Thyroid gland (tissue), 4 donors: ENCODE data around the gene SLC1A7. TPM values are rescaled to one million over a fixed set of nuclear protein-coding genes. Genes with fewer than 3 reads are reported as not detected.
A peak's percentile ranks its signal among the peaks of the same experiment; 100 is the strongest.

Experiments used
- DNase-seq, 2 donors: peaks; one replicate each; pipeline ENCODE4 v3.0.0-alpha.2; 2019
- H3K27ac ChIP-seq, 3 donors: fragments of 200-600 bp; sonication (generic); 1 replicate in 2 of 3; 2 replicates in 1 of 3; pipeline ENCODE4 v1.5.1; 2016 to 2019; ENCODE audit warnings: mild to moderate bottlenecking in 1 of 3, moderate library complexity in 1 of 3
- H3K27me3 ChIP-seq: fragments of 200-600 bp; sonication (generic); one replicate; pipeline ENCODE4 v1.5.1; 2019
- H3K36me3 ChIP-seq, 2 donors: fragments of 200-600 bp; sonication (generic); one replicate each; pipeline ENCODE4 v1.5.1; 2016 to 2019
- H3K4me1 ChIP-seq, 2 donors: fragments of 200-600 bp; sonication (generic); one replicate each; pipeline ENCODE4 v1.5.1; 2017 to 2019
- H3K4me3 ChIP-seq, 3 donors: fragments of 200-600 bp; sonication (generic); replicated peaks in 1 of 3; 1 replicate in 2 of 3; 2 replicates in 1 of 3; pipeline ENCODE4 v1.5.1; 2016; ENCODE audit warnings: mild to moderate bottlenecking in 1 of 3
- H3K9me3 ChIP-seq: fragments of 200-600 bp; sonication (generic); one replicate; pipeline ENCODE4 v1.5.1; 2017
- POLR2A ChIP-seq, 2 donors: fragments of 450-650 bp; IDR thresholded peaks; one replicate each; pipeline ENCODE4 v1.6.1; 2017; ENCODE audit warnings: antibody characterized with exemption in 2 of 2, mild to moderate bottlenecking in 2 of 2, moderate library complexity in 1 of 2
- WGBS, 2 donors: methylation state at CpG; one replicate each; pipeline ENCODE4 v1.1.5; 2017; 5-methylcytosine and 5-hydroxymethylcytosine counted together
- intact Hi-C: fragments of 100-400 bp; cut with DNase I; formaldehyde crosslinking; loops from one replicate; pipeline ENCODE4 v1.15.1; 2023
- total RNA-seq, 4 donors: library from RNA; depleted of rRNA; stranded (reverse); fragments of >200 nt; gene quantifications; one replicate each; pipeline ENCODE4 v1.2.3, GENCODE V29; 2016
- TF ChIP-seq, protein P1 (sequence below), 6 experiments: fragments of 200-600 bp in 3 of 6; fragments of 450-650 bp in 3 of 6; sonication (generic) in 3 of 6; IDR thresholded peaks; one replicate each; pipeline ENCODE4 v1.5.1; 2016 to 2019; ENCODE audit warnings: antibody characterized with exemption in 6 of 6, mild to moderate bottlenecking in 2 of 6, inconsistent platforms in 1 of 6, moderate library complexity in 1 of 6

Gene SLC1A7
- total RNA-seq, 4 donors from 2014 or later, result 0.13 to 0.33 (median 0.20) TPM; not detected in 1

DNA sequence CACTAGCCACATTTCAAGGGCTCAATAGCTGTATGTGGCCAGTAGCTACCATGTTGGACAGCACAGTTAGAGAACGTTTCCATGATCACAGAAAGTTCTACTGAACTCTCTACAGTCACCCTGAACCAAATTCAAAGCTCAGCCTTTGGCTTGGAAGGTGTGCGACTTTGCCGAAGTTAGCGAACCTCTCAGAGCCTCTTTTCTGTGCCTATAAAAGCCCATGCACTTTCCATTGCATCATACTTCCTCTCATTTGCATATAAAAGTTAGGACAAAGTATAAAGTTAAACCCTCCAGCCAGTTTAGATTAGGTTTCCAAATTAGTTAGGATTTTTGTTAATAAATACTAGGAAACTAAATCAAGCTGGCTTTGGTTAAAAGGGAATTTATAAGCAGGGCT is 4.7 kb upstream of the SLC1A7 start:
- H3K9me3 ChIP-seq, result no peaks in the 10 kb centered on the region
- intact Hi-C loops, result no loop called here
- no peaks in the 10 kb centered on the region for H3K27me3 ChIP-seq
- DNase-seq, result no peak
- no peaks in the 10 kb centered on the region for H3K36me3 ChIP-seq
- TF ChIP-seq, protein P1, sequence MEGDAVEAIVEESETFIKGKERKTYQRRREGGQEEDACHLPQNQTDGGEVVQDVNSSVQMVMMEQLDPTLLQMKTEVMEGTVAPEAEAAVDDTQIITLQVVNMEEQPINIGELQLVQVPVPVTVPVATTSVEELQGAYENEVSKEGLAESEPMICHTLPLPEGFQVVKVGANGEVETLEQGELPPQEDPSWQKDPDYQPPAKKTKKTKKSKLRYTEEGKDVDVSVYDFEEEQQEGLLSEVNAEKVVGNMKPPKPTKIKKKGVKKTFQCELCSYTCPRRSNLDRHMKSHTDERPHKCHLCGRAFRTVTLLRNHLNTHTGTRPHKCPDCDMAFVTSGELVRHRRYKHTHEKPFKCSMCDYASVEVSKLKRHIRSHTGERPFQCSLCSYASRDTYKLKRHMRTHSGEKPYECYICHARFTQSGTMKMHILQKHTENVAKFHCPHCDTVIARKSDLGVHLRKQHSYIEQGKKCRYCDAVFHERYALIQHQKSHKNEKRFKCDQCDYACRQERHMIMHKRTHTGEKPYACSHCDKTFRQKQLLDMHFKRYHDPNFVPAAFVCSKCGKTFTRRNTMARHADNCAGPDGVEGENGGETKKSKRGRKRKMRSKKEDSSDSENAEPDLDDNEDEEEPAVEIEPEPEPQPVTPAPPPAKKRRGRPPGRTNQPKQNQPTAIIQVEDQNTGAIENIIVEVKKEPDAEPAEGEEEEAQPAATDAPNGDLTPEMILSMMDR (IDR thresholded peaks at IDR 0.05), result no peak
- no peak for TF ChIP-seq POLR2A (IDR thresholded peaks at IDR 0.05)
- H3K27ac ChIP-seq, result no peak overlapping the region
- no peak overlapping the region for H3K4me3 ChIP-seq
- whole genome bisulfite sequencing, 2 donors, result 92 to 95% methylated on average over 4 of the region's 4 CpGs
- no peaks in the 10 kb centered on the region for H3K4me1 ChIP-seq

- intact Hi-C loops, result no loop called here
- Histone ChIP-seq H3K27me3 (no peaks in the 10 kb centered on the region), H3K4me3 (no peak overlapping the region), H3K27ac (peak overlapping the region in 1 of 3 donors; percentile 36), H3K36me3 (no peaks in the 10 kb centered on the region), H3K4me1 (no peaks in the 10 kb centered on the region), H3K9me3 (no peaks in the 10 kb centered on the region)
- WGBS, 2 donors, result 59 to 67% methylated on average over 22 to 23 of the region's 24 CpGs
- no peak for TF ChIP-seq POLR2A (IDR thresholded peaks at IDR 0.05)
- TF ChIP-seq, protein P1 (IDR thresholded peaks at IDR 0.05), result no peak
- no peak for DNase-seq
Measured at GRCh38 chr1:53145942-53146708, 3.7 kb upstream of the SLC1A7 start.

DNA sequence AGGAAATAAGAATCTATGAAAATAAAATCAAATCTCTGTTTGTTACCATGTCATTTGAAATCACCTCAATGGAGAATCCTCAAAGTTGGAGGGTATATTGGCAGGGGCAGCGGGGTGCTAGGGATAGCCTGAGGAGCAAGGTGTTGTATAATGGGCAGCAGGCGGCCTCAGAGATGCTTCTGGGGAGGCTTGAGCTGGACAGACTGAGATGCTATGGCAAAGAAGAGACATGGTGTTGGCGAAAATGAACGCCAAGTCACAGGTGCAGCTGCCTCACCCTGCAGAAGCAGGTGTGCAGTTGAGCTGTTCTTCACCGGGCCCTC is 3.1 kb upstream of the SLC1A7 start:
- WGBS, 2 donors, result 57 to 60% methylated on average over 5 of the region's 5 CpGs
- Histone ChIP-seq H3K4me3 (no peak overlapping the region), H3K9me3 (no peaks in the 10 kb centered on the region), H3K27ac (no peak overlapping the region), H3K27me3 (no peaks in the 10 kb centered on the region), H3K36me3 (no peaks in the 10 kb centered on the region), H3K4me1 (no peaks in the 10 kb centered on the region)
- intact Hi-C loops, result no loop called here
- no peak for TF ChIP-seq POLR2A (IDR thresholded peaks at IDR 0.05)
- TF ChIP-seq, protein P1 (IDR thresholded peaks at IDR 0.05), result no peak
- DNase-seq, result no peak

DNA sequence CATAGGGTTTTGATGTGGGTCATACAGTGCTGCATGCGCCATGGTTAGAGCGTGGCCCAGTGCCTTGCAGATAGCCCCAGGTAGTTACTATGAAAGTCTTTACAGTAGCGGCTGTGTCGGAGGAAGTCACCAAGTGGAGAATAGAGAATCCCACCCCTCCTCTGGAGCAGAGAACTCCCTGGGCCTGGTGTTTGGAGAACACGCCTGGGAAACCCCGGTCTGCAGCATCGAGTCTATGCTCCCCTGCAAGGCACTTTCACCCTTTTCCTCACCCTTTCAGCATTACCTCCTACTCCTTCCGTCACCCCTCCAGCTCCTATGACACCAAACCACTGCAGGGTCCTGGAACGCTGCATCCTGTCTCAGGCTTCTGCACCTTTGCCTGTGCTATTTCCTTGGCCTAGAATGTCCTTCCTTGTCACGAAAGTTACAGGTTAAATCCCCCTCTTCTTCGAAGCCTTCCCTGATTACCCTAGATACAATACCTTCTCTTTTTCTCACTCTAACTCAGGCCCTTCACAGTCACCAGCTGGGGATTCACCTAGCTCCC is 2.7 kb upstream of the SLC1A7 start:
- Histone ChIP-seq H3K9me3 (no peaks in the 10 kb centered on the region), H3K27ac (no peak overlapping the region), H3K4me3 (no peak overlapping the region), H3K36me3 (no peaks in the 10 kb centered on the region), H3K4me1 (no peaks in the 10 kb centered on the region), H3K27me3 (no peaks in the 10 kb centered on the region)
- no peak for DNase-seq
- TF ChIP-seq, protein P1 (IDR thresholded peaks at IDR 0.05), result no peak
- no peak for TF ChIP-seq POLR2A (IDR thresholded peaks at IDR 0.05)
- 87 to 92% methylated on average over 11 of the region's 11 CpGs for WGBS, 2 donors
- intact Hi-C loops, result no loop called here

- Histone ChIP-seq H3K27me3 (no peaks in the 10 kb centered on the region), H3K4me1 (no peaks in the 10 kb centered on the region), H3K27ac (no peak overlapping the region), H3K9me3 (no peaks in the 10 kb centered on the region), H3K4me3 (no peak overlapping the region), H3K36me3 (no peaks in the 10 kb centered on the region)
- DNase-seq, result no peak
- intact Hi-C loops, result no loop called here
- TF ChIP-seq POLR2A (IDR thresholded peaks at IDR 0.05), result no peak
- TF ChIP-seq, protein P1 (IDR thresholded peaks at IDR 0.05), result no peak
- WGBS, 2 donors, result 70 to 80% methylated on average over 3 of the region's 3 CpGs
Measured at GRCh38 chr1:53144201-53144600, 1.8 kb upstream of the SLC1A7 start.
